ENCODE measurements around the gene DNAJC5.

Gene DNAJC5, protein sequence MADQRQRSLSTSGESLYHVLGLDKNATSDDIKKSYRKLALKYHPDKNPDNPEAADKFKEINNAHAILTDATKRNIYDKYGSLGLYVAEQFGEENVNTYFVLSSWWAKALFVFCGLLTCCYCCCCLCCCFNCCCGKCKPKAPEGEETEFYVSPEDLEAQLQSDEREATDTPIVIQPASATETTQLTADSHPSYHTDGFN

DNA sequence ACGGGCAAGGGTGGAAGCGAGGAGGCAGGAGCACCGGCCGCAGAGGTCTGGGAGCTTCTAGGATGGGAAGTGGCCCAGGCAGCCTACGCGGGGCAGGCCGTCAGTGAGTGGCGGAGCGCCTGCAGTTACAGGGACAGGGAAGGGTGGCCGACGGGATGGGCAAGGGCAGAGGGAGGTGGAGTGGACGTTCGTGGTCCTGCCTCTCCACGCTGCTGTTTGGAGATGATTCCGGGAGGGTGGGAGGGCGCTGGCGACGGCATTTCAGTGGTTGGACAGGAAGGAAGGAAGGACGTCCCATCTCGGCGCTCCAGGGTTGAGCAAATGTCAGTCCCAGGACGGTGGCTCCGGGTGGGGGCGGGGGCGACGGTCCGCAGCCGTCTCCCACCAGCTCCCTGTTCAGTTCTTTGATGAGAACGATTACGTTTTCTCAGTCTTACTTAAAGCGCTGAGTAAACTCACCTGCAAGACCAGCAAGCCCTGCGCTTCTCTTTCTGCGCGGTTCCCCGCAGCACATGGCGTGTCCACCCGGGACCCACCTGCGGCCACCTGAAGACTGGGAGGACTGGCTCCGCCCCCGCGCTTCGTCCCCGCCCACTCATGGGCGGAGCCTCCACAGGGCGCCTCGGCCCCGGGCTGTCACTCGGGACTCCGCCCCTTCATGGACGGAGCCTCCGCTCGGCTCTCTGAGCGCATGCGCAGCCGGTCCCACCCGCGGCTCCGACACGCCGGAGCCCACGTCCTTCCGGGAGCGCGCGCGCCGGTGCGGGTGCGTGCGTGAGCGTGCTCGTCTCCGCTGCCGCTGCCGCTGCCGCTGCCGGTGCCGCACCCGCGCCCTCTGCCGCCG, at the start of gene DNAJC5:
Gene DNAJC5, plus strand, starts transcription at position 769 of the 844 bp plus-strand sequence. CDS start 33,220 bp downstream, outside the sequence.
- DNase-seq (ENCODE audit: low read depth), result peak; percentile 66
- TF ChIP-seq, protein P1, sequence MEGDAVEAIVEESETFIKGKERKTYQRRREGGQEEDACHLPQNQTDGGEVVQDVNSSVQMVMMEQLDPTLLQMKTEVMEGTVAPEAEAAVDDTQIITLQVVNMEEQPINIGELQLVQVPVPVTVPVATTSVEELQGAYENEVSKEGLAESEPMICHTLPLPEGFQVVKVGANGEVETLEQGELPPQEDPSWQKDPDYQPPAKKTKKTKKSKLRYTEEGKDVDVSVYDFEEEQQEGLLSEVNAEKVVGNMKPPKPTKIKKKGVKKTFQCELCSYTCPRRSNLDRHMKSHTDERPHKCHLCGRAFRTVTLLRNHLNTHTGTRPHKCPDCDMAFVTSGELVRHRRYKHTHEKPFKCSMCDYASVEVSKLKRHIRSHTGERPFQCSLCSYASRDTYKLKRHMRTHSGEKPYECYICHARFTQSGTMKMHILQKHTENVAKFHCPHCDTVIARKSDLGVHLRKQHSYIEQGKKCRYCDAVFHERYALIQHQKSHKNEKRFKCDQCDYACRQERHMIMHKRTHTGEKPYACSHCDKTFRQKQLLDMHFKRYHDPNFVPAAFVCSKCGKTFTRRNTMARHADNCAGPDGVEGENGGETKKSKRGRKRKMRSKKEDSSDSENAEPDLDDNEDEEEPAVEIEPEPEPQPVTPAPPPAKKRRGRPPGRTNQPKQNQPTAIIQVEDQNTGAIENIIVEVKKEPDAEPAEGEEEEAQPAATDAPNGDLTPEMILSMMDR (IDR thresholded peaks at IDR 0.05; ENCODE audit: low read depth, low read length, missing control alignments), result no peak
- H3K4me3 ChIP-seq (ENCODE audit: low read depth, low read length), result peak within 1 kb of the TSS; percentile 68

DNA sequence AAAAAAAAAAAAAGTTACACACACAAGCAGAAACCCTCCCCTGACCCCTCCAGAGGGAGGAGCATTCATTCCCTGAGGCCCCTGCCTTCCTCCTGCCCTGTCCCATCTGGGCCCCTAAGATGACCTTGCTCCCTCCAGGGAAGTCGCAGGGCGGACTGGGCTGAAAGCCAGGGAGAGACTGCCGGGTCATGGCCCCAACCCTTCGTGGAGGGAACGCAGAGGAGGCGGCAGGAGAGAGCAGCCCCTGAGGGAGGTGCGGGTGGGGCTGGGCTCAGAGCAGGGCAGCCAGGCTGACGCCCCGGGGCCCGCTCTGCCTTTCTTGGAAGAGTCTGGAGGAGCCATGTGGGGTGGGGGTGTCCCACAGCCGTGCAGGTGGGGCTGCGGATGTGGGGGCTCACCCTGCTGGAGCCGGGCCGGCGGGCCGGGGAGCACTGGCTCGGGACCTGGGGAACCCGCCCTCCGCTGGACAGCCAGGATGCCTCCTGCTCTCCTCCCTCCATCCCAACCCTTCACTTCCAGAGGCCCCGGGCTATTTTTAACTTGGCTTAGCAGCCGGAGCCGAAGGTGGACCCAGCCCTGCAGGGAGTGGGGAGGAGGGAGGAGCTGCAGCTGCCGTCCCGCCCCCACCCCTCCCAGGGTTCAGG, 48.7 kb upstream of the DNAJC5 start:
- no peak overlapping the region for H3K4me3 ChIP-seq (ENCODE audit: low read depth, low read length)
- TF ChIP-seq, protein P1 (IDR thresholded peaks at IDR 0.05; ENCODE audit: low read depth, low read length, missing control alignments), result no peak
- DNase-seq (ENCODE audit: low read depth), result no peak

DNA sequence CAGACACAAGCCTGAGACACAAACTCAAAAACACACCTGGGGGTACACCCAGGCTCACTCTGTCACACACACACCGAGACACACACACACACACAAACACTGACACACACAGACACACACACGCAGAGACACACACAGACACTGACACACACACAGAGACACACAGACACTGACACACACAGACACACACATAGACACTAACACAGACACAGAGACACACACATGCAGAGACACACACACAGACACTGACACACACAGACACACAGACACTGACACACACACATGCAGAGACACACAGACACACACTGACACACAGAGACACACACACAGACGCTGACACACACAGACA, 48.1 kb upstream of the DNAJC5 start:
- DNase-seq (ENCODE audit: low read depth), result no peak
- H3K4me3 ChIP-seq (ENCODE audit: low read depth, low read length), result no peak overlapping the region
- TF ChIP-seq, protein P1 (IDR thresholded peaks at IDR 0.05; ENCODE audit: low read depth, low read length, missing control alignments), result no peak

DNA sequence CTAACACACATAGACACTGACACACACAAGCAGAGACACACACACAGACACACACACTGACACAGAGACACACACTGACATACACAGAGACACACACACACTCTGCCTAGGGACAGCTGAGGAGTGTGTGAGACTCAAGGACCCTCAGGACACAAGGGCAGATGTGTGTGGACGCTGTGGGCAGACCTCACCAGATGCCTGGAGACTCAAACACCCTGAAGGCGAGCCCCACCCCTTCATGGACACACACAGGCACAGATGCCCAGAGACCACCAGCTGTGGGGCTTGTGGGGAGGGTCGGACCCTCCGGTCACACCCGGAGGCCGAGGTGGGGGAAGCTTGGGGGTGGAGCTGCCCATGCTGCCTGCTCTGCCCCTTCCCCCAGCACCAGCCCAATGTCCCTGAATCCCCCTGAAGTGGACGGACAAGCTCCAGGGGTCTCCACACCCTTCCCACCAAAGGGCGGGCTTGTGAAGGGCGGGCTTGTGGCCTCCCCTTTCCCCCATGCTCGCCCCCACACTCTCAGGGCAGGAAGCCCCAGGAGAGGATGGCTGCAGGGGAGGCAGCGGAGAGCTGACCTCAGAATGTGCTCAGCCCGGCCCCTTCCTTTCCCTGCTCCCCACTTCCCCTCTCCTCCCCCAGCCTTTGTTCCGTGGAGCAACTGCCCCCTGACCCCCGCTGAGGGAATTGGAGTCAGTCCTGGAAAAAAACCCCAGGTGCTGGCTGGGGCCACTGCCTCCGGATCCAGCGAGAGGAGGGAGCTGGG, 47.5 kb upstream of the DNAJC5 start:
- no peak overlapping the region for H3K4me3 ChIP-seq (ENCODE audit: low read depth, low read length)
- DNase-seq (ENCODE audit: low read depth), result no peak
- TF ChIP-seq, protein P1 (IDR thresholded peaks at IDR 0.05; ENCODE audit: low read depth, low read length, missing control alignments), result no peak

DNA sequence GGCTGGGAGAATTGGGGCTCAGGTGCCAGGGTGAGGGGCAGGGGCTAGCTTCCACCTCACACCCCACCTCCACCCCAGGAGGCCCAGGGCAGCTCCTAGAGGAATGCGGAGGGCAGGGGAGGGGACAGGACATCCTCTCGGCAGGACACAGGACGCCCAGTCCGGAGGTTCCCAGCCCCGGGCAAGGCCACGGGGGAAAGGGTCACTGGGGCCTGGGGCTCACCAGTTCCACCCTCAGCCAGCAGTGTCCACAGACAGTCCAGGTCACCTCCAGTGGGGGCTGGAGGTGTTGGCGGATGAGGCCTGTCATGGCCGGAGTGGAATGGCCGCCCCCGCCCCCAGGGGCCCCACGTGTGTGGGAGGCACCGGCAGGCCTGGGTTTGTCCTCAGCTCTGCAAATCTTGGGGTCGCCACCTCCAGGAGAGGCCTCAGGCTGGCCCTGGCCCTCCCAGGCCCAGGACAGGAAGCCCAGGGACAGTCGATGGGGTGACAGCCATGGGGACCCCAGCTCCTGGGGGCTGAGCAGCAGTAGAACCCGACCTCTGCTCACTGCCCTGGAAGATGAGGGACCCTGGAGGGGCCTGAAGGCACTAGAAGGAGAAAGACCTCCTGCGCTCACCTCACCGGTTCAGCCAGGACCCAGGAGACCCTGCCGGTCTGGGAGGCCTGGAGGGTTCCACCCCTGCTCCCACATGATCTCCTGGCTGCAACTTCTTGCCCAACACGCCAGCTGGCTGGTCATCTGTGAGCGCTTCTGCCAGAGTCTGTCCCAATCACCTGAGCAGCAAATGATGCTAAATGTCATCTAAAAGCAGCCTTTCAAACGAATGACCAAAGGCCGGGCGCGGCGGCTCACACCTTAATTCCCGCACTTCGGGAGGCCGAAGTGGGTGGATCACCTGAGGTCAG, 46.7 kb upstream of the DNAJC5 start:
- no peak overlapping the region for H3K4me3 ChIP-seq (ENCODE audit: low read depth, low read length)
- no peak for DNase-seq (ENCODE audit: low read depth)
- TF ChIP-seq, protein P1 (IDR thresholded peaks at IDR 0.05; ENCODE audit: low read depth, low read length, missing control alignments), result no peak
